ENCODE results near the gene LYRM4.

Gene LYRM4

GRCh38 chr6:5059036-5059896 is 201.5 kb downstream of the LYRM4 start:
- peak overlapping the region; percentile 43 for H3K27ac ChIP-seq
- TF ChIP-seq CTCF (conservative IDR thresholded peaks at IDR 0.05): no peak

Measured in VCaP (cell line).